Neural cell (in vitro differentiated cells): ENCODE data around the gene CNIH3.

Source experiments
- EZH2 ChIP-seq: fragments of 200-600, 300-800 bp; shearing (Covaris generic), sonication (generic); IDR thresholded peaks from 2 replicates; pipeline ENCODE4 v1.6.1; 2014; ENCODE audit warnings: antibody characterized with exemption, low read length, borderline replicate concordance, mild to moderate bottlenecking; ENCODE audit not compliant: insufficient read depth, poor library complexity, severe bottlenecking
- RAD21 ChIP-seq: fragments of 450-650 bp; conservative IDR thresholded peaks from 2 replicates; pipeline ENCODE4 v1.6.1; 2014; ENCODE audit warnings: antibody characterized with exemption, mild to moderate bottlenecking, moderate library complexity
- SMC3 ChIP-seq: fragments of 450-650 bp; conservative IDR thresholded peaks from 2 replicates; pipeline ENCODE4 v1.6.1; 2014; ENCODE audit warnings: antibody characterized with exemption, mild to moderate bottlenecking, moderate library complexity; ENCODE audit not compliant: poor library complexity
- TF ChIP-seq, protein P1 (sequence below): fragments of 450-650 bp; IDR thresholded peaks from 2 replicates; pipeline ENCODE4 v1.5.1; 2014; ENCODE audit warnings: antibody characterized with exemption, mild to moderate bottlenecking, moderate library complexity; ENCODE audit not compliant: poor library complexity, severe bottlenecking

DNA sequence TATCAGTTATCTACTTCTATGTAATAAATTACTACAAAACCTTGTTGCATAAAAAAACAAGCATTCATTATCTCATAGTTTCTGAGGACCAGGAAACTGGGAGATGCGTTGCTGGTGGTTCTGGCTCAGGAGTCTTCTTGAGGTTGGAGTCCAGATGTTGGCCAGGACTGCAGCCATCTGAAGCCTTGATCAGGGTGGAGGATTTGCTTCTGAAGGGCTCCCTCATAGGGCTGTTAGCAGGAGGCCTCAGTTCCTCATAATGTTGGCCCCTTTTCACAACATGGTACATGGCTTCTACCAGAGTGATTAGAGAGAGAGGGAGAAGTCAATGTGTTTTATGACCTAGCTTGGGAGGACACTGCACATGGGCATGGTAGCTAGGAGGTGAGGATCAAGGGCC, 137.4 kb downstream of the CNIH3 start:
- TF ChIP-seq, protein P1, sequence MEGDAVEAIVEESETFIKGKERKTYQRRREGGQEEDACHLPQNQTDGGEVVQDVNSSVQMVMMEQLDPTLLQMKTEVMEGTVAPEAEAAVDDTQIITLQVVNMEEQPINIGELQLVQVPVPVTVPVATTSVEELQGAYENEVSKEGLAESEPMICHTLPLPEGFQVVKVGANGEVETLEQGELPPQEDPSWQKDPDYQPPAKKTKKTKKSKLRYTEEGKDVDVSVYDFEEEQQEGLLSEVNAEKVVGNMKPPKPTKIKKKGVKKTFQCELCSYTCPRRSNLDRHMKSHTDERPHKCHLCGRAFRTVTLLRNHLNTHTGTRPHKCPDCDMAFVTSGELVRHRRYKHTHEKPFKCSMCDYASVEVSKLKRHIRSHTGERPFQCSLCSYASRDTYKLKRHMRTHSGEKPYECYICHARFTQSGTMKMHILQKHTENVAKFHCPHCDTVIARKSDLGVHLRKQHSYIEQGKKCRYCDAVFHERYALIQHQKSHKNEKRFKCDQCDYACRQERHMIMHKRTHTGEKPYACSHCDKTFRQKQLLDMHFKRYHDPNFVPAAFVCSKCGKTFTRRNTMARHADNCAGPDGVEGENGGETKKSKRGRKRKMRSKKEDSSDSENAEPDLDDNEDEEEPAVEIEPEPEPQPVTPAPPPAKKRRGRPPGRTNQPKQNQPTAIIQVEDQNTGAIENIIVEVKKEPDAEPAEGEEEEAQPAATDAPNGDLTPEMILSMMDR: no peak
- TF ChIP-seq EZH2 (no peak), SMC3 (no peak), RAD21 (no peak)
